HepG2 (cell line): ENCODE data around the gene CLEC16A. TPM values are rescaled to one million over a fixed set of nuclear protein-coding genes. Genes with fewer than 3 reads are reported as not detected.

ENCODE experiments used
- ARID4A ChIP-seq: sonication (generic); formaldehyde crosslinking; IDR thresholded peaks from 2 replicates; pipeline ENCODE4 v1.5.0; 2020; ENCODE audit warnings: mild to moderate bottlenecking, missing genetic modification reagents, borderline replicate concordance
- ARNTL ChIP-seq: sonication (generic); formaldehyde crosslinking; IDR thresholded peaks from 2 replicates; pipeline ENCODE4 v1.4.0; 2020; ENCODE audit warnings: mild to moderate bottlenecking, missing genetic modification reagents
- DPF2 ChIP-seq: sonication (generic); formaldehyde crosslinking; IDR thresholded peaks from 2 replicates; pipeline ENCODE4 v1.4.0; 2020; ENCODE audit warnings: mild to moderate bottlenecking, low read depth, missing genetic modification reagents, borderline replicate concordance
- DRAP1 ChIP-seq: IDR thresholded peaks from 2 replicates; pipeline ENCODE4 v1.6.1; 2016; ENCODE audit warnings: missing genetic modification reagents, missing compliant biosample characterization
- HDAC6 ChIP-seq: fragments of 200-600 bp; sonication (generic); IDR thresholded peaks from 2 replicates; pipeline ENCODE4 v1.7.0; 2017; ENCODE audit warnings: mild to moderate bottlenecking, antibody characterized with exemption, low read length, low read depth
- KDM1A ChIP-seq: IDR thresholded peaks from 2 replicates; pipeline ENCODE4 v1.6.1; 2016; ENCODE audit warnings: missing compliant biosample characterization
- PLSCR1 ChIP-seq: sonication (generic); formaldehyde crosslinking; IDR thresholded peaks from 2 replicates; pipeline ENCODE4 v1.5.0; 2020; ENCODE audit warnings: missing genetic modification reagents, mild to moderate bottlenecking, borderline replicate concordance
- RFXAP ChIP-seq: sonication (generic); formaldehyde crosslinking; IDR thresholded peaks from 2 replicates; pipeline ENCODE4 v1.4.0; 2020; ENCODE audit warnings: missing genetic modification reagents, borderline replicate concordance
- RXRB ChIP-seq: IDR thresholded peaks from 2 replicates; pipeline ENCODE4 v1.6.1; 2016; ENCODE audit warnings: borderline replicate concordance, missing genetic modification reagents, missing compliant biosample characterization
- SOX13 ChIP-seq, 3 experiments: fragments of 450-650 bp in 1 of 3; sonication (generic) in 1 of 3; formaldehyde crosslinking in 1 of 3; IDR thresholded peaks in 2 of 3; conservative IDR thresholded peaks in 1 of 3; 2 replicates each; pipeline versions ENCODE4 v1.5.0 to v1.6.1; 2016 to 2020; ENCODE audit warnings: antibody characterized with exemption in 1 of 3, mild to moderate bottlenecking in 1 of 3, missing compliant biosample characterization in 1 of 3, missing genetic modification reagents in 1 of 3, moderate library complexity in 1 of 3
- ZBTB1 ChIP-seq: sonication (generic); formaldehyde crosslinking; IDR thresholded peaks from 2 replicates; pipeline ENCODE4 v1.4.0; 2020; ENCODE audit warnings: missing genetic modification reagents, borderline replicate concordance
- ZNF160 ChIP-seq: sonication (generic); formaldehyde crosslinking; IDR thresholded peaks from 2 replicates; pipeline ENCODE4 v1.8.0; 2022; ENCODE audit warnings: mild to moderate bottlenecking, inconsistent platforms, missing genetic modification reagents
- ZNF431 ChIP-seq: sonication (generic); formaldehyde crosslinking; IDR thresholded peaks from 2 replicates; pipeline ENCODE4 v1.9.0; 2022; ENCODE audit warnings: missing genetic modification reagents, low read depth, mild to moderate bottlenecking, borderline replicate concordance
- ZNF543 ChIP-seq: sonication (generic); formaldehyde crosslinking; IDR thresholded peaks from 2 replicates; pipeline ENCODE4 v1.4.0; 2020; ENCODE audit warnings: mild to moderate bottlenecking, missing genetic modification reagents
- ZNF644 ChIP-seq: IDR thresholded peaks from 2 replicates; pipeline ENCODE4 v1.6.1; 2016; ENCODE audit warnings: low read depth
- ZSCAN12 ChIP-seq: sonication (generic); formaldehyde crosslinking; IDR thresholded peaks from 2 replicates; pipeline ENCODE4 v1.9.0; 2021; ENCODE audit warnings: mild to moderate bottlenecking, missing genetic modification reagents
- polyA plus RNA-seq, 8 experiments: library from polyadenylated mRNA; depleted of rRNA in 3 of 8; stranded (reverse) in 7 of 8; unstranded in 1 of 8; fragments of >200 nt; fragmentation: Illumina TruSeq in 4 of 8; extraction: Trizol in 4 of 8; gene quantifications; 2 replicates each; pipeline versions ENCODE4 v1.2.1 to v1.2.3, GENCODE V29; 2011 to 2016; ENCODE audit warnings: low read depth in 4 of 8, missing spikeins in 1 of 8, mixed read lengths in 1 of 8; ENCODE audit not compliant: insufficient read depth in 1 of 8
- total RNA-seq, 5 experiments: library from RNA; depleted of rRNA; stranded (reverse); fragments of >200 nt; fragmentation: Illumina TruSeq; extraction: Trizol; gene quantifications; 2 replicates each; pipeline ENCODE4 v1.2.3, GENCODE V29; 2016; ENCODE audit warnings: low read depth in 1 of 5
- TF ChIP-seq, protein P1 (sequence below): sonication (generic); formaldehyde crosslinking; IDR thresholded peaks from 2 replicates; pipeline ENCODE4 v1.5.0; 2020; ENCODE audit warnings: missing genetic modification reagents
- TF ChIP-seq, protein P2 (sequence below): sonication (generic); formaldehyde crosslinking; IDR thresholded peaks from 2 replicates; pipeline ENCODE4 v1.4.0; 2020; ENCODE audit warnings: missing genetic modification reagents, low read depth, mild to moderate bottlenecking, borderline replicate concordance

Gene CLEC16A
- total and polyA plus RNA-seq, 2 of the 13 experiments (the other 11 are each of a cell fraction or from before 2014, with no cell fraction given) = 8.5 to 10.3 TPM

DNA sequence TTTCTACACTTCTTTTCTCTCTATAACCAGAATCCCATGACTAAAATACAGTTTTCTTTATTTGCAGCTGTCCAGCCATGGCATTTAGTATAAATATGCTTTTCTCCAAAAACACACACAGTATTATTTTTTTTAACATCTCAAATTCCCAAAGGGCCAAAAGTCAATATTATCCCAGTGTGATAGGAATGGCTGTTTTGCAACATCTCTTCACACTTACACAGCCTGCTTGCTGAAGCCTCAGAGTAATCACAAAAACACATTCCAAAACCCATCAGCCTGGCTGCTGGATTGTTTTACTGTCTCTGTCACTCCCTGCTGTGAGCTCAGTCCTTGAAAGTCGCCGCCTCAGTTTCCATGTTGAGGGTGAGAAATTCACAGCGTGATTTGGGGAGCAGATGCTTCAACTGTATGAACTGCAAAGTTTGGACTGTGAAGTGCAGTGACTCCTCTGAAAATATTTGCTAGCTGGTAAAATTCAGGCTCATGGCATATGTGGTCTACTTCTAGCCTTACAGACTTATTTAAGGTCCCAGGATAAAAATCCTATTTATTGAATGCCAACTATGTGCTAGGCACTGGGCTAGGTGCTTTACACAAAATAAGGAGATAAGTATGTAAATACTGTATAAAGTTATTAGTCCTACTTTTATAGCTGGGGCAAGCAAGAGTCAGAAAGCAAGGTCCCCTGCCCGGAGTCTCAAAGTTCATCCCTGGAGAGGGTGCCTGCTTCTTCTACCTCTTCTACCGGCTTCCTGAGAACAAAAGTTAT, 195.1 kb downstream of the CLEC16A start (continued):
- no peak for TF ChIP-seq ZBTB1
- peak; percentile 83 for TF ChIP-seq KDM1A (CRISPR knock-in tag)
- no peak for TF ChIP-seq PLSCR1 (CRISPR knock-in tag)
- TF ChIP-seq HDAC6 = no peak
- peak; percentile 36; the same call in 1 of the 2 replicates for TF ChIP-seq DRAP1 (CRISPR knock-in tag)
- peak; percentile 70; the same call in 1 of the 2 replicates for TF ChIP-seq ZNF644 (CRISPR knock-in tag)
- TF ChIP-seq, protein P1, sequence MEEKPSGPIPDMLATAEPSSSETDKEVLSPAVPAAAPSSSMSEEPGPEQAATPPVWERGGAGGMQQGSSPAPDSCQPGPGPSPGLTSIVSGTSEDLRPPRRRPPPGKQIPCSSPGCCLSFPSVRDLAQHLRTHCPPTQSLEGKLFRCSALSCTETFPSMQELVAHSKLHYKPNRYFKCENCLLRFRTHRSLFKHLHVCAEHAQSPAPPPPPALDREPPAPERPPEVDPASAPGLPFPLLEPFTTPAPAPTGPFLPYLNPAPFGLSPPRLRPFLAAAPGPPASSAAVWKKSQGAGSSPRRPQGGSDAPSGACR = no peak
- 0 out of 2 replicates have a peak, but pooled peaks have one; percentile 34 for TF ChIP-seq ZNF543 (CRISPR knock-in tag)
- TF ChIP-seq, protein P2, sequence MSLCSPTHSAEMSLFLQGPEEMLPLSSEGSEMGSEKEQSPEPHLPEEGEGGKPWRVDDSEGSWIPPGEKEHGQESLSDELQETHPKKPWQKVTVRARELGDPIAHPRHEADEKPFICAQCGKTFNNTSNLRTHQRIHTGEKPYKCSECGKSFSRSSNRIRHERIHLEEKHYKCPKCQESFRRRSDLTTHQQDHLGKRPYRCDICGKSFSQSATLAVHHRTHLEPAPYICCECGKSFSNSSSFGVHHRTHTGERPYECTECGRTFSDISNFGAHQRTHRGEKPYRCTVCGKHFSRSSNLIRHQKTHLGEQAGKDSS (CRISPR knock-in tag) = 0 out of 2 replicates have a peak, but pooled peaks have one; percentile 49
- TF ChIP-seq ZNF431 (CRISPR knock-in tag) = no peak; the same call in 1 of the 2 replicates
- peak; percentile 90 for TF ChIP-seq SOX13 (IDR thresholded peaks at IDR 0.05)
- TF ChIP-seq SOX13 (CRISPR knock-in tag; conservative IDR thresholded peaks at IDR 0.05 in 1 of 2, IDR thresholded peaks at IDR 0.05 in 1 of 2) = peak; percentile 84 to 98; a peak in 3 of 4 replicates
- TF ChIP-seq ZNF160 (CRISPR knock-in tag) = no peak
- 0 out of 2 replicates have a peak, but pooled peaks have one; percentile 24 for TF ChIP-seq ZSCAN12 (CRISPR knock-in tag)
- TF ChIP-seq RXRB = peak; percentile 90; the same call in 1 of the 2 replicates
- TF ChIP-seq DPF2 (CRISPR knock-in tag) = peak; percentile 92
- TF ChIP-seq ARNTL (CRISPR knock-in tag) = 0 out of 2 replicates have a peak, but pooled peaks have one; percentile 45
- TF ChIP-seq RFXAP = peak; percentile 84
- no peak; the same call in 1 of the 2 replicates for TF ChIP-seq ARID4A
